ENCODE results near the gene LGSN.

DNA sequence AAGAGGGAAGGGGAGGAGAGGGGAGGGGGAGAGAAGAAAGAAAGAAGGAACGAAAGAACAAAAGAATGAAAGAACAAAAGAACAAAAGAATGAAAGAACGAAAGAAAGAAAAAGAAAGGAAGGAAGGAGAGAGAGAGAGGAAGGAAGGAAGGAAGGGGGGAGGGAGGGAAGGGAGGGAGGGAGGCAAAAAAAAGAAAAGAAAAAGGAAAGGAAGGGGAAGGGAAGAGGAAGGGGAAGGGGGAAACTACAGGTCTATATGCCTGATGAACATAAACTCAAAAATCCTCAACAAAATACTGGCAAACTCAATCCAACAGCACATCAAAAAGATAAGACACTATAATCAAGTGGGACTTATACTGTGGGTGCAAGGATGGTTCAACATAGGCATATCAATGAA lies 13.7 kb upstream of the LGSN start:
- TF ChIP-seq, protein P1, sequence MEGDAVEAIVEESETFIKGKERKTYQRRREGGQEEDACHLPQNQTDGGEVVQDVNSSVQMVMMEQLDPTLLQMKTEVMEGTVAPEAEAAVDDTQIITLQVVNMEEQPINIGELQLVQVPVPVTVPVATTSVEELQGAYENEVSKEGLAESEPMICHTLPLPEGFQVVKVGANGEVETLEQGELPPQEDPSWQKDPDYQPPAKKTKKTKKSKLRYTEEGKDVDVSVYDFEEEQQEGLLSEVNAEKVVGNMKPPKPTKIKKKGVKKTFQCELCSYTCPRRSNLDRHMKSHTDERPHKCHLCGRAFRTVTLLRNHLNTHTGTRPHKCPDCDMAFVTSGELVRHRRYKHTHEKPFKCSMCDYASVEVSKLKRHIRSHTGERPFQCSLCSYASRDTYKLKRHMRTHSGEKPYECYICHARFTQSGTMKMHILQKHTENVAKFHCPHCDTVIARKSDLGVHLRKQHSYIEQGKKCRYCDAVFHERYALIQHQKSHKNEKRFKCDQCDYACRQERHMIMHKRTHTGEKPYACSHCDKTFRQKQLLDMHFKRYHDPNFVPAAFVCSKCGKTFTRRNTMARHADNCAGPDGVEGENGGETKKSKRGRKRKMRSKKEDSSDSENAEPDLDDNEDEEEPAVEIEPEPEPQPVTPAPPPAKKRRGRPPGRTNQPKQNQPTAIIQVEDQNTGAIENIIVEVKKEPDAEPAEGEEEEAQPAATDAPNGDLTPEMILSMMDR (IDR thresholded peaks at IDR 0.05; ENCODE audit: insufficient read depth, low read length) = no peak
- TF ChIP-seq GABPA (IDR thresholded peaks at IDR 0.05; ENCODE audit: low read depth) (no peak), SPI1 (IDR thresholded peaks at IDR 0.05; ENCODE audit: borderline replicate concordance, low read depth) (no peak), POLR2AphosphoS5 (IDR thresholded peaks at IDR 0.05; ENCODE audit: low read depth) (no peak)
